K562 (cell line): Measurements from ENCODE around the gene NAXE. TPM values are rescaled to one million over a fixed set of nuclear protein-coding genes. Genes with fewer than 3 reads are reported as not detected.

ENCODE experiments used
- ATAC-seq: fragments of 200-7000 bp; cut with Tn5 transposase; 3 replicates; pipeline ENCODE4 v1.9.1; 2020; ENCODE audit warnings: moderate library complexity
- BruUV-seq: library from RNA; stranded (reverse); fragments of 400-500 nt; replicated peaks from 2 replicates; lab custom pipeline; 2021; lab: Mats Ljungman, UMichigan
- CTCF ChIA-PET: fragments of 300-600 bp; formaldehyde crosslinking; extraction: SDS; loops from one replicate; lab custom pipeline; 2021; ENCODE audit warnings: low intra/inter-chr PET ratio; lab: Yijun Ruan, JAX
- POLR2A ChIA-PET: fragments of 300-600, 350-650 bp; sonication (Branson Sonifier 250); formaldehyde crosslinking; extraction: SDS; loops from one replicate; lab custom pipeline; 2021; ENCODE audit warnings: antibody characterized with exemption, inconsistent platforms; lab: Yijun Ruan, JAX
- DNase-seq, 4 experiments: peaks; one replicate each; pipeline versions ENCODE4 v3.0.0 to v3.0.0-alpha.2; 2011 to 2018; ENCODE audit warnings: low spot score in 3 of 4, mixed read lengths in 3 of 4; ENCODE audit errors: extremely low read depth in 1 of 4
- FAIRE-seq: peaks from 2 replicates; lab custom pipeline; 2011; peaks lifted over from hg19 to GRCh38; lab: Jason Lieb, UNC
- H2AFZ ChIP-seq: 2 replicates; pipeline ENCODE4 v1.6.0; 2011; ENCODE audit warnings: low read depth, low read length, control low read depth, inconsistent platforms
- H3K27ac ChIP-seq: fragments of 200-600 bp; 3 replicates; pipeline ENCODE4 v1.8.0; 2011; ENCODE audit warnings: low read depth, mild to moderate bottlenecking, control low read depth, inconsistent platforms, low read length, moderate library complexity, mixed read lengths; ENCODE audit errors: extremely low read depth
- H3K27me3 ChIP-seq, 2 experiments: fragments of 300-600 bp in 1 of 2; 2 replicates in 1 of 2; 3 replicates in 1 of 2; pipeline versions ENCODE4 v1.6.0 to v1.8.0; 2011; ENCODE audit warnings: inconsistent platforms in 2 of 2, low read length in 2 of 2, mild to moderate bottlenecking in 1 of 2, mixed read lengths in 1 of 2, moderate library complexity in 1 of 2; ENCODE audit not compliant: control insufficient read depth in 2 of 2, insufficient read depth in 2 of 2
- H3K36me3 ChIP-seq: fragments of 300-600 bp; 3 replicates; pipeline ENCODE4 v1.8.0; 2011; ENCODE audit warnings: mild to moderate bottlenecking, low read length, inconsistent platforms; ENCODE audit not compliant: control insufficient read depth, insufficient read depth
- H3K4me1 ChIP-seq, 2 experiments: fragments of 200-600 bp in 1 of 2; replicated peaks in 1 of 2; 2 replicates in 1 of 2; 3 replicates in 1 of 2; pipeline versions ENCODE4 v1.5.1 to v1.8.0; 2011; ENCODE audit warnings: inconsistent platforms in 2 of 2, low read length in 2 of 2, mild to moderate bottlenecking in 1 of 2, mixed read lengths in 1 of 2, moderate library complexity in 1 of 2; ENCODE audit not compliant: control insufficient read depth in 2 of 2, insufficient read depth in 2 of 2
- H3K4me2 ChIP-seq: 2 replicates; pipeline ENCODE4 v1.6.1; 2011; ENCODE audit warnings: low read length, control low read depth, inconsistent platforms, mixed read lengths; ENCODE audit not compliant: insufficient read depth
- H3K4me3 ChIP-seq: fragments of 200-600 bp; sonication (generic), shearing (Covaris generic); 2 replicates; pipeline ENCODE4 v1.5.1; 2016; ENCODE audit warnings: control low read depth, inconsistent platforms
- H3K79me2 ChIP-seq: fragments of 200-600 bp; 3 replicates; pipeline ENCODE4 v1.8.0; 2011; ENCODE audit warnings: low read length, inconsistent platforms; ENCODE audit not compliant: control insufficient read depth, insufficient read depth
- H3K9ac ChIP-seq, 2 experiments: 2 replicates each; pipeline versions ENCODE4 v1.6.0 to v1.6.1; 2011; ENCODE audit warnings: low read depth in 2 of 2, low read length in 2 of 2, control low read depth in 1 of 2, inconsistent platforms in 1 of 2, mild to moderate bottlenecking in 1 of 2, mixed read lengths in 1 of 2; ENCODE audit not compliant: insufficient read depth in 1 of 2
- H3K9me1 ChIP-seq: one replicate; pipeline ENCODE4 v1.6.0; 2011; ENCODE audit warnings: inconsistent platforms, mild to moderate bottlenecking, low read length, moderate library complexity; ENCODE audit not compliant: control insufficient read depth, insufficient read depth
- H3K9me3 ChIP-seq: replicated peaks from 2 replicates; pipeline ENCODE4 v1.5.1; 2011; ENCODE audit warnings: low read depth, low read length, inconsistent platforms; ENCODE audit not compliant: control insufficient read depth, insufficient read depth
- H4K20me1 ChIP-seq: replicated peaks from 2 replicates; pipeline ENCODE4 v1.6.1; 2011; ENCODE audit warnings: low read length, inconsistent platforms, mixed read lengths; ENCODE audit not compliant: control insufficient read depth, insufficient read depth
- CBX5 ChIP-seq: IDR thresholded peaks from 2 replicates; pipeline ENCODE4 v1.6.1; 2014; ENCODE audit warnings: low read depth, borderline replicate concordance
- MEF2D ChIP-seq: conservative IDR thresholded peaks from 2 replicates; pipeline ENCODE4 v1.6.1; 2016; ENCODE audit warnings: low read depth, missing genetic modification characterization, missing compliant biosample characterization
- NCOA6 ChIP-seq: fragments of 450-650 bp; IDR thresholded peaks from 2 replicates; pipeline ENCODE4 v1.6.1; 2017; ENCODE audit warnings: mild to moderate bottlenecking
- SRSF3 ChIP-seq: fragments of 200-400 bp; formaldehyde crosslinking; IDR thresholded peaks from 2 replicates; pipeline ENCODE4 v1.6.1; 2016; ENCODE audit warnings: mild to moderate bottlenecking, low read length, moderate library complexity; ENCODE audit not compliant: insufficient read depth
- WHSC1 ChIP-seq: IDR thresholded peaks from one replicate; pipeline ENCODE4 v1.6.1; 2012; ENCODE audit warnings: low read length, control low read depth, inconsistent platforms
- ZNF347 ChIP-seq: fragments of 450-650 bp; formaldehyde crosslinking; IDR thresholded peaks from 2 replicates; pipeline ENCODE4 v1.4.0; 2020; ENCODE audit warnings: low read depth, mild to moderate bottlenecking, moderate library complexity
- ZNF445 ChIP-seq: fragments of 250-450 bp; sonication (Bioruptor Pico); IDR thresholded peaks from 2 replicates; pipeline ENCODE4 v1.4.0; 2020; ENCODE audit warnings: low read depth, mild to moderate bottlenecking, moderate library complexity
- WGBS: fragments of 100-300 bp; shearing (Covaris generic); methylation state at CpG from one replicate; pipeline ENCODE4 v1.1.6; 2016; ENCODE audit warnings: low coverage, mixed read lengths; ENCODE audit not compliant: insufficient coverage; ENCODE audit errors: missing lambda C conversion rate; 5-methylcytosine and 5-hydroxymethylcytosine counted together
- in situ Hi-C: fragments of 300-500 bp; cut with MboI; formaldehyde crosslinking; loops from 4 replicates; pipeline ENCODE4 v1.15.0; 2018; ENCODE audit warnings: inconsistent platforms, mixed read lengths
- intact Hi-C: fragments of 100-400 bp; cut with micrococcal nuclease; formaldehyde crosslinking; loops from 2 replicates; pipeline ENCODE4 v1.14.2; 2022
- polyA plus RNA-seq, 8 experiments: library from polyadenylated mRNA; depleted of rRNA in 4 of 8; stranded (reverse) in 5 of 8; unstranded in 3 of 8; fragments of >200 nt; fragmentation: Nextera tagmentation in 2 of 8; fragmentation: Illumina TruSeq in 1 of 8; extraction: Ambion mirVana in 2 of 8; extraction: Trizol in 1 of 8; gene quantifications; 2 replicates each; pipeline versions ENCODE4 v1.2.1 to v1.2.3, GENCODE V29; 2011 to 2014; ENCODE audit warnings: inconsistent platforms in 1 of 8, missing spikeins in 1 of 8
- total RNA-seq, 7 experiments: library from RNA; depleted of rRNA in 6 of 7; stranded (reverse); fragments of >200 nt in 6 of 7; fragmentation: Illumina TruSeq in 2 of 7; extraction: Trizol in 2 of 7; gene quantifications; 2 replicates each; pipeline versions ENCODE4 v1.2.1 to v1.2.3, GENCODE V29; 2011 to 2021; ENCODE audit warnings: low replicate concordance in 1 of 7
- TF ChIP-seq, protein P1 (sequence below): sonication (generic); formaldehyde crosslinking; IDR thresholded peaks from 2 replicates; pipeline ENCODE4 v1.8.1; 2022; ENCODE audit warnings: missing genetic modification reagents

NAXE gene
- total and polyA plus RNA-seq, 9 of the 15 experiments (the other 6 are each of a cell fraction or from before 2014, with no cell fraction given), result 27.3 to 137 (median 90.0) TPM

GRCh38 chr1:156571919-156572662 lies 19.5 kb upstream of the NAXE start, which contains the start of gene IQGAP3:
IQGAP3 (minus strand) TSS chr1:156572565; CDS start chr1:156572529, 36 bp downstream.
- ChIA-PET CTCF (interaction anchor here (0.5 kb wide), 1 partner anchor 50 kb away, joined by 3 read pairs; no protein-coding TSS in a partner anchor), POLR2A (interaction anchor here (0.8 to 1.6 kb wide), 4 partner anchors 11 to 71 kb away, joined by 3 to 7 read pairs (median 4); partner anchors contain the start of gene MEF2D)
- DNase-seq (peak; percentile 86 to 91 (median 90)), ATAC-seq (peak; percentile 97), FAIRE-seq (peak; percentile 37)
- Histone ChIP-seq H3K27ac (peak within 1 kb of the TSS; percentile 43), H3K4me2 (peak within 1 kb of the TSS; percentile 89), H3K4me3 (peak within 1 kb of the TSS; percentile 84), H3K79me2 (peaks cover 22% of the 10 kb centered on the region; the same call in 2 of the 3 replicates), H3K36me3 (peaks cover 6% of the 10 kb centered on the region; the same call in 2 of the 3 replicates), H3K4me1 (peaks cover 11 to 19% of the 10 kb centered on the region in 2 experiments), H2AFZ (peak within 1 kb of the TSS; percentile 93), H3K27me3 (no peaks in the 10 kb centered on the region), H3K9me3 (no peaks in the 10 kb centered on the region), H3K9ac (peak within 1 kb of the TSS; percentile 74 to 97), H3K9me1 (peaks cover 8% of the 10 kb centered on the region), H4K20me1 (no peaks in the 10 kb centered on the region)
- intact Hi-C loops, result loop anchor here (2.0 kb wide), 1 partner anchor 115 kb away; no protein-coding TSS in a partner anchor
- under 1% methylated on average over 35 of the region's 38 CpGs for WGBS
- in situ Hi-C loops, result no loop called here
- TSS peak; percentile 80 for BruUV-seq
- TF ChIP-seq SRSF3, result no peak
- TF ChIP-seq NCOA6, result no peak
- TF ChIP-seq, protein P1, sequence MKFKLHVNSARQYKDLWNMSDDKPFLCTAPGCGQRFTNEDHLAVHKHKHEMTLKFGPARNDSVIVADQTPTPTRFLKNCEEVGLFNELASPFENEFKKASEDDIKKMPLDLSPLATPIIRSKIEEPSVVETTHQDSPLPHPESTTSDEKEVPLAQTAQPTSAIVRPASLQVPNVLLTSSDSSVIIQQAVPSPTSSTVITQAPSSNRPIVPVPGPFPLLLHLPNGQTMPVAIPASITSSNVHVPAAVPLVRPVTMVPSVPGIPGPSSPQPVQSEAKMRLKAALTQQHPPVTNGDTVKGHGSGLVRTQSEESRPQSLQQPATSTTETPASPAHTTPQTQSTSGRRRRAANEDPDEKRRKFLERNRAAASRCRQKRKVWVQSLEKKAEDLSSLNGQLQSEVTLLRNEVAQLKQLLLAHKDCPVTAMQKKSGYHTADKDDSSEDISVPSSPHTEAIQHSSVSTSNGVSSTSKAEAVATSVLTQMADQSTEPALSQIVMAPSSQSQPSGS (CRISPR knock-in tag), result no peak
- no peak for TF ChIP-seq ZNF445
- no peak for TF ChIP-seq ZNF347
- TF ChIP-seq MEF2D (tag), result no peak
- TF ChIP-seq CBX5, result no peak
- no peak for TF ChIP-seq WHSC1
